Suppressor macrophage (primary cell): ENCODE measurements around the gene NCBP3.
"Not testable (repeated sequence)": the region's sequence is repeated elsewhere in the genome, so short reads cannot be mapped to it uniquely, and the experiment has no call there.

Experiments
- DNase-seq, 4 experiments: peaks; one replicate each; pipeline ENCODE4 v3.0.0-alpha.2; 2020 to 2022

NCBP3 gene

DNA sequence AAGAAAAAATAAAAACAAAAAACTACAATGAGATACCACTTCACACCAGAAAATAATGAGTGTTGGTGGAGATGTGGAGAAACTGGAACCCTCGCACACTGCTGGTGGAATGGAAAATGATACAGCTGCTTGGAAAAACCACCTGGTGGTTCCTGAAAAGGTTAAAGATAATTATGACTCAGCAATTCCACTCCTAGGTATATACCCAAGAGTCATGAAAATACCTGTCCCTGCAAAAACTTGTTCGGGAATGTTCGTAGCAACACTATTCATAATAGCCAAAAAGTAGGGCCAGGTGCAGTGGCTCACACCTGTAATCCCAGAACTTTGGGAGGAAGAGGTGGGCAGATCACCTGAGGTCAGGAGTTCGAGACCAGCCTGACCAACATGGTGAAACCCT lies 36.9 kb downstream of the NCBP3 start:
- DNase-seq = no peak

DNA sequence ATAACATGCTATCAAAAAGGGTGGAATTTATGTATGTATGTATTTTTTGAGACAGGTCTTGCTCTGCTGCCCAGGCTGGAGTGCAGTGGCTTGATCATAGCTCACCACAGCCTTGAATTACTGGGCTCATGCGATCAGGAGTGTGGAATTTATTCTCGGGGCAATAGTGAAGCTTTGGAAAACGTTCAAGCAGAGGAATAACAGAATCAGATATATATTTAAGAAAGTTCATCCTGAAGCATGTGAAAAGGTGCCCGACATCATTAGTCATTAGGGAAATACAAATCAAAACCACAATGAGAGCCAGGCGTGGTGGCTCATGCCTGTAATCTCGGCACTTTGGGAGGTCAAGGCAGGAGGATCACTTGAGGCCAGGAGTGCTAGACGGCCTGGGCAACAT lies 37.3 kb downstream of the NCBP3 start:
- DNase-seq = no peak

DNA sequence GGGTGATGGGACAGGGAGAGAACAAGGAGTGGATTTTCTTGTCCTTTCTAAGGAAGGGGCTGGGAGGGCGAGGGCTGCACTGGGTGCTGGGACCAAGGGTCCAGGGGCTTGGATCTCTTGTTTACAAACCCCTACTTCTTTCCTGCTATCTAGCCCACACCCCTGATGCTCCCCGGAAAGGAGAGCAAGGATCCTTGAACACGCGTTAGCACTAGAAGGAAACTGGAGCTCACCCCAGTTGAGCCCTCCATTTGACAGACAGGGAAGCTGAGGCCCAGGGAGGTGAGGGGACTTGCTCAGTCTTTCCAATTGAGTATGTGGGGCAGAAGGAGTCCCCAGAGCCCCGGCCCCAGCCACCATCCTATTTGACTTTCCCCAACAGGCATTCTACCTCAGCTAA lies 40.5 kb downstream of the NCBP3 start:
- DNase-seq = no peak

DNA sequence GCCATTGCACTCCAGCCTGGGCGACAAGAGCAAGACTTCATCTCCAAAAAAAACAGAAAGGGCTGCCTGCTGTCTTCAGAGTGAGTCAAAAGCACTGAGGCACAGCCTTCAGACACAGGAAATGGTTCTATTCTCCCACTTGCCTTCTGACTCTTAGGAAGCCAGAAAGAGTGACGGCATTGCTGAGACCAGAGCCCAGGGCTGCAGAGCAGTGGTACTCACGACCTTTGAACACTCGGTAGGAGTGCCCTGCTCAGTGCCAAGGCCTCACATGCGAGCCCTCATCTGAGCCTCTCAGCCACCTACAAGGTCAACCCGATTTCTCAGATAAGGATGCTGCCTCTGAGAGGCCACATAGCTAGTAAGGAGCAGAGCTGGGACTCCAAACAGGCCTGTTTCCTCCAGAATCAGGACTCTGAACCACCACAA lies 41.5 kb downstream of the NCBP3 start:
- peak; percentile 75 to 89 (median 83) for DNase-seq

DNA sequence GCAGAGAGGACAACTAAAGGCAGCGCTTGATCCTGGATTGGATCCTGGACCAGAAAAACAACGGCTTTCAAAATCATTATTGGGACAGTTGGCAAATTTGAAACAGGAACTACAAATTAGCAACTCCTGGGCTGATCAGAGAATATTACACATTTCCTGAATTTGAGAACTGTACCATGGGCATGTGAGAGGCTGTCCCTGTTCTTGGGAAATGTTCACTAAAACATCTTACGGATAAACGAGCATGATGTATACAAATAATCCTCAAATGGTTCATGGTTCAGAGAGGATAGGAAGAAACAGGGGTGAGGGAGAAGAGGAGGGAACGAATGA lies 42.8 kb downstream of the NCBP3 start:
- peak in 3 of 4 experiments; percentile 67 to 90 (median 89) for DNase-seq

DNA sequence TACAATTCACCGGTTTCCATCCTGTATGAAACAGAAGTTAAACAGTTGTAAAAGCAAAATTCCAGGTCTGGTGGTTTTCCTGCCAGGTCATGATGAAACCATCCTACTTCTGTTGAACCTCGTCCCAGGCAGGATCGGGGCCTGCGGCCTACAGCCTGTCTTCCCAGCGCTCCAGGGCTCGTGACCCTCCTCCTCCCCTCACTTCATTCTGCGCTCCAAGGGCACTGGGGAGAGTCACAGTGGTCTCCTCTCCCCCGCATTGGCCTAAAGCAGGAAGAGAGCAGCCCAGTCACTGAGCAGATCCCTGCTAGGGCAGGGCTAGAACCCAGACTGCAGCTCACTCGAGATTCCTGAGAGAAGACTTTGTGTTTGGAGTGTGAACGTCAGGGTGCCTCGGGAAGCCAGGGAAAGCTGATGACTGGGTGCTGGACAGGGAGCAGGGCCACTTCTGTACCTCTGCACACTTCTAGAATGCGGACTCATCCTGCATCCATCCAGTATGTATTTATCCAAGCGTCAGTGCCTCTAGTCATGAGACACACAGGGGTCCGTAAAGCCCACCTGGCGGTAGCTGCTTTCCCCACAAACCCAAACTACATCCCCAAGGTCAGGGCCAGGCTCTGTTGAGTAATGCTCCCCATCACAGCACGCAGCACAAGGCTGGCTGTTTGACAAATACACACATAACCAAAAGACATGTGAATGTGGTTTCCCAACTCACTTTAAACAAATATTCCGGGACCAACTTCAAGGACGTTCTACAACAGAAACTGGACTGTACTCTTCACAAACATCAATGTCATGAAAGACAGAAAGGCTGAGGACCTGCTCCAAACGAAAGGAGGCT lies 43.4 kb downstream of the NCBP3 start:
- peak; percentile 70 to 85 (median 82) for DNase-seq

DNA sequence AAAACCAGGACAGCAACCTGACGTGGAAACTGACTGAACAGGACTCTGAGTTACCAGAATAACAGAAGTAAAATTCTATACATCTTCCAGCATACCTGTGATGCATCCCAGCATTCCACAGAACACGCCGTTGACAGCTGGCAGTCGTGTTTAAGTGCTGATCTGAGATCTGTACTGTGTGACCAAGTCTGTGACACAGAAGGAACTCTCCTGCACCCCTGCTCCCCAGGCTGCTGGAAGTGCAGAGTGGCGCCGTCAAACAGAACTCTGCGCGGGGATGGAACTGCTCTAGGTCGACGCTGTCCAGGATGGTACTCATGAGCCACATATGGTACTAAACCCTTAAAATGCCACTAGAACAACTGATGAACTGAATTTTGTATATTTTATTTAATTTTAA lies 44.3 kb downstream of the NCBP3 start:
- no peak for DNase-seq

DNA sequence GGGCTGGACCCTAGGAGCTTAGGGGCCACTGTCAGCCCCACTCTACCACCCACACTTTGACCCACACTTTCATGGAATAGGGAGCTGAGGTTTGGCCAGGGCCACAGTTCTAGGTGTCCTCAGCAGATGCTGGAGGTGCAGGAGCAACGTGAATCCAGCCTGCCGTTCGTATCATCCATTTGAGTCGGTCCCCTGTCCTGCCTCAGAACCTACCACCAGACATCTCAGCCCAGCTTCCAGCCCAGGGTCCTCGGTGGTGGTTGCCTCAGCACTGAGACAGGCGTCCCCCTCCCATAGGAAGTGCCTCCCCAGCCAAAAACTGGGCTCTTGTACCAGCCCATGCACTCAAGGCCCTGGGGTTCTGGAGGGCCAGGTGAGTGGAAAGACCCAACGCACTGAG lies 44.7 kb downstream of the NCBP3 start:
- DNase-seq = no peak

DNA sequence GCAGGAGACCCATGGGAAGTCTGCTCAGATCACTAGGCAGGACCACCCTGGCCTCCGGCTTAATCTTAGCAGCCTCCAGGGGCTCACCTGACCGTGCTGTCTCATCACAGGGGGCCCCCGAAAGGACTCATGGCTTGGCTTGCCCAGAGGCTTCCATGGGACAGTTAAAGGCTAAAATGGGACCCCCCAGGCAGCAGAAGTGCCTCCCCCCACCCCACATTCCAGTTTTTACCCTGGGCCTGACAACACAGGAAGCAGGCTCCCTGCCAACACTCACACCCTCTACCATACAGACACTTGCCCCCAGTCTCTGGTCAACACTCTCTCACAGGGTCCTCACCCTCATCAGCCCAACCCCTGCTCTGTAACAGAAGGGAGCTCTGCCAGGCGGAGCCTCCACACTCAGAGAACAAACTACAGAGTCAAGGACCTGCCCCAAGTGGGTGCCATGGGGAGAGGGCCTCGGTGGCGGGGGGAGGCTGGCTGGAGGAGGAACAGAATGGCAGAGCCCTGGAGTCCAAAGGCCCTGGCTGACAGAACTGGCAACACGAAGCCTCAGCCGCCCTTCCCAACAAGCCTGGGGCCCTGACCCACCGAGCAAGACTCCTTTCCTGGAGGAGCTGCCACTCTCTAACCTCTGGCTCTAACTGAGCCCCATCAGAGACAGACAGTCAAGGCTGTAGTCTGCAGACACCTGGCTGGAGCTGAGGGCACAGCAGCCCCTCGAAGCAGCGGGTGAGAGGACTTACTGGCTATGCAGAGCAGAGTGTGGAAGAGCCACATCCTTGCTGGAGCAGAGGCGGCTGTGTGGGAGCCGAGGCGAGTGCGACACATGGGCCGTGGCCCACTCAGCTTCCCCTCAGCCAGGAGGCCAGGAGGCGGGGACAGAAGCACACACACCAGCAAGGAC lies 45.4 kb downstream of the NCBP3 start, which contains the start of gene ITGAE:
Gene ITGAE (minus strand): TSS at position 827 of the 910 bp plus-strand sequence. CDS start 44 bp downstream, at position 783.
- peak; percentile 51 to 85 (median 72) for DNase-seq

DNA sequence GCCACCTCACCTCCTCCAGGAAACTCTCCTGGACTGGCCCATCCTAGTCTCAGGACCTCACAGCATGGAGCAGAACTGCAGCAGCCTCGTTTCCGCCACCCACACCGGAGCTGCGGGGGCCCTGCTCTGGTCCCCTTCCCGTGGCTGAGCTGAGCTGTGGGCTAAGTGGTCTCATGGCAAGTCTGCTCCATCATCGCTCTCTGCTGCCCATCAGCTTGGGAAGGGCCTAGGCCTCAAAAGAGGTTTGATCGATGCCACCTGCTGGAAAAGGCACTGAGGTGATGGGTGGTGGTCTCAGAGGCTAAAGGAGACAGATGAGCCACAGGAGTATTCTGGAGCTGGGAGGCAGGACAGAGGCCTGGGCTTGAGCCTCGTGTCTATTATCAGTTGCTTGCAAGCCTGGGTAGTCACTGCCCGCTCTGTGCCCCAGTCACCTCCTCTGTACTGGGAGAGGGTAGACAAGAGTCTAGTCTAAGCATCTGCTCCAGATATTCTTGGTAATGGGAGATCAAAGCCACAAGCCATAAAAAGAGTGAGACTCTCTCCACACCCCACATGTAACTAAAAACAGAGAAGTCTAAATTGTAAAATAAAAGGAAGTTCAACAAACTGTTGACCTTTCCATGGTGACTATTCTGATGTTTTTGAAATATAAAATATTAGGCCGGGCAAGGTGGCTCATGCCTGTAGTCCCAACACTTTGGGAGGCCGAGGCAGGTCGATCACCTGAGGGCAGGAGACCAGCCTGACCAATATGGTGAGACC lies 46.7 kb downstream of the NCBP3 start:
- DNase-seq = peak in 3 of 4 experiments; percentile 28 to 65 (median 59)

DNA sequence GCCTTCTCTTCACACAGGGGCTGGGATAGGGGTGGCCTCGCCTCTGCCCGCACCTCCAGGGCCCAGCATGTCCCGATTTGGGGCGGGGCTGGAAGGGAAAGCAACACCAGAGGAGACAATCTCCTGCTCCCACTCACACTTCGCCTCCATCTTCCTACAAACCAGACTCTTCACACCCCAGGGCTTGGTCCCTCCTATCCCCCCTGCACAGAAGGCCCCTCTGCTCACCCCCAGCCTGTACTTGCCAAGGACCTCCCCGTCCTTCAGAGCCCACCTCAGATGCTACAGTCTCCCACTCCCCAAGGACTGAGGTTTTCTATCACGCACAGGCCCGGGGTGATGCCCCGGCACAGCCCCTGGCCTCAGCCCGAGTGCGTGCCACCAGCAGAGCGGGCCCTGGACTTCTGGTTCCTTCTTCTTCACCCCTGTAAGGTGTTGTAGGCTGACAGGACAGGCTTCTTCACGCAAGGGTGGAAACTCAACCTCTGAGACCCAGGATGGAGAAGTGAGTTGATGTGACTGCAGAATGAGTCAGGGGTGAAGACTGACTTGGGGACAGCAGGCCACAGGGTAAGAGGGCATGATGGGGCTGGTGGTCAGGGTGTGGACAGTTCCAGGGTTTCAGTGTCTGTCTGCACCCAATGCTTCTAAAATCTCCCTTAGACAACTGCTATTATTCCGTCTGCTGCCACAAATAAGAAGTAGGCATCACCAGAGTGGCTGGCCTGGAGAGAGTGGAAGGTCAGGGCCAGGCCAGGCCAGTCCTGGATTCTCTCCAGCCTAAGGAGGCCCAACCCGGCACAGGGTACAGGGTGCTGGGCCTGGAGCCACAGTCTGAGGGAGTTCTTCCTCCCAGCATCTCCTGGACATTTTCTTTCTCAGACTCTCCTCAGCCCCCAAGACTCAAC lies 47.5 kb downstream of the NCBP3 start:
- peak; percentile 74 to 90 (median 82) for DNase-seq

DNA sequence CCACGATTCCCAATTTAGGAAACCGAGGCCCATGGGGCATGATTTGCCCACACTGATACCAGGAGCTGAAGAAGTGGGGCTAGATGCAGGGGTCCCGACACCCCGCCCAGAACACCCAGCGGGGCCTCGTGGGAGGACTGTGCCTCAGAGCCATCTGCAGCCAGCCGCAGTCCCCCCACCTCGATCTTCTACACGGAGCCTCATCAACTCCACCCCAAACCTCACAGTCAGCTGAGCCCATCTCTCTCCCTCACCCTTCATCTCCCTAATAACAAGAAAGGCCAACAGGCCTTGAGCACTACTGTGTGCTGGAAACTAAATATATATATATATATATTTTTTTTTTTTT lies 49.2 kb downstream of the NCBP3 start:
- DNase-seq = no peak

DNA sequence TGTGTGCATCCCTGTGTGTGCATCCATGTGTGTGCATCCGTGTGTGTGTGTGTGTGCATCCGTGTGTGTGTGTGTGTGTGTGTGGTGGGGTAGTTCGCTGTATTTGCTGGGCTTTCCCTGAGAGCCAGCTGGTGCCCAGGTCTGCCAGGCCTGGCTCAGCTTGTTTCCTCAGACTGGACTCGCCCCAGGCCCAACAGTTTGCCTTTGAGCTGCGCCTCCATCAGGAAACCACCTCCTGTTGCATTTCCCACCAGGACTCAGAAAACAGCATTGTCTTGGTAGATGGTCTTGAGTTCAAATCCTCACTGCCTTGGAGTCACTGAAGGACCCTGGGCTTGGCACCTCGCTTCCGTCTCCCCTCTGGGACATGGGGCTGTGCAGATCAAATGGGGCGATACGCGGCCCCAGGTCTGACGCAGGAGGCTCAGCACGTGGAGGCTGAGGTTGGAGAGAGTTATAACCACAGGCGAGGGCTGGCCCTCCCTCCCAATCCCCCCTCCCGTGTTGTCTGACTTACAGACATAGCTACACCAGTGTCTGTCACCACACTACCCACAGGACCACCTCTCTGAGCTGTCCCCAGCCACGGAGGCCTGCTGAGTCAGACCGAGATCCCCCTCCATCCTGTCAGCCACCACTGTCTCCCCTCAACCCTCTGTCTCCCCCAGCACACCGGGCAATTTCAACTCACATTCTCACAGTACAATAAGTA lies 49.8 kb downstream of the NCBP3 start:
- no peak for DNase-seq

DNA sequence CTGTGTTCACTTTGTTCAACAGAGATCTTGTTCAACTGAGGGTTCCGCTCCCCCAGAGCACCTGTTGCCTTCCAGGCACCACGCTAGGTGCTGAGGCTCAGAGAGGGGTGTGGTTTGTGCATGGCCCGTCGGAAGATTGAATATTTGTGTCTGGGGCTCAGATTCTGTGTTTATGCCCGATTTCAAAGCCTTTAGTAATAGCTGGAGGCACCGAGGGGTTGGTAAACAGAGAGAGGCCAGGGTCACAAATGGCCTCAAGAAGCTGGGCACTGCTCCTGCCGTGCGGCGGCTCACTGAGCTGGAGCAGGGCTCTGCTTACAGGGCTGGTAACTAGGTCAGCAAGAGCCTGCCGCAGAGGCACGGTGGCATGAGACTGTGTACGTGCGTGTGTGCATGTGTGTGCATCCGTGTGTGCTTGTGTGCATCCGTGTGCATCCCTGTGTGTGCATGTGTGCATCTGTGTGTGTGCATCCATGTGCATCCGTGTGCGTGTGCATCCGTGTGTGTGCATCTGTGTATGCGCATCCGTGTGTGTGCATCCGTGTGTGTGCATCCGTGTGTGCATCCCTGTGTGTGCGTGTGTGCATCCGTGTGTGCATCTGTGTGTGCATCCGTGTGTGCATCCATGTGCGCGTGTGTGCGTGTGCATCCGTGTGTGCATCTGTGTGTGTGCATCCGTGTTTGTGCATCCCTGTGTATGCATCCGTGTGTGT lies 50.5 kb downstream of the NCBP3 start:
- DNase-seq = no peak

DNA sequence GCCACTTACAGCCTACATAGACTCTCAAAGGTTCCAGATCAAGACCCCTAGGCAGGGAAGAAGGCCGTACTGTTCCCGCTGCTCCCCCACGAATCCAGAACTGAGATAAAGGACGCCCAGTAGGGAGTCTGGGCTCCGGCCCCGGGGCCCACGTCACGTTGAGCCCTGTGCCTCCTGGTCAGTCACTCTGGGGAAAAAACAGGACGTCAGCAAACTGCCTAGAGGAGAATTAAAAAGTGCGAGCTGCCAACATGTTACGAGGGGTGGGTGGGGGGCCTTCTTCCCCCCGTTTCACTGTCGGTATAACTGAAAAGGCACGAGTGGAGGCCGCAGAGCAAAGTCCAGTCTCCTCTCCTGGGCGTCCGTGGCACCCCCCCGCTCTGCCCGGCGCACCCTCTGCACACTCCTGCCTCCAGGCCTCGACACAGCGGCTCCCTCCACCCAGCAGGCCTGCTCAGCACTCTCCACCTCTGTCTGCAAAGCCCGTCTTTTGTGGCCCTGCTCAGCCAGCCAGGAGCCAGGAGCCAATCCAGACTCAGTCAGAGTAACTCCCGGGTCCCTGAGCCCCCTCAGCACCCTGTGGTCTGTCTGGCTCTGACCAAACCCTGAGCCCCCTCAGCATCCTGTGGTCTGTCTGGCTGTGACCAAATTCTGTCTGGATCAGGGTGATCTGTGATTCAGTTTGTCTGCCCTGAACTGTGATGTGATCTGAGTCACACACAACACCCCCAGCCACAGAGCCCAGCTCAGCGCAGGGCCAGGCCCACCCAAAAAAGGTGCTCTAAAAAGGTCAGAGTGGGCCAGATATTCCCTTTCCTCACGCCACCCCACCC lies 51.3 kb downstream of the NCBP3 start:
- no peak for DNase-seq

DNA sequence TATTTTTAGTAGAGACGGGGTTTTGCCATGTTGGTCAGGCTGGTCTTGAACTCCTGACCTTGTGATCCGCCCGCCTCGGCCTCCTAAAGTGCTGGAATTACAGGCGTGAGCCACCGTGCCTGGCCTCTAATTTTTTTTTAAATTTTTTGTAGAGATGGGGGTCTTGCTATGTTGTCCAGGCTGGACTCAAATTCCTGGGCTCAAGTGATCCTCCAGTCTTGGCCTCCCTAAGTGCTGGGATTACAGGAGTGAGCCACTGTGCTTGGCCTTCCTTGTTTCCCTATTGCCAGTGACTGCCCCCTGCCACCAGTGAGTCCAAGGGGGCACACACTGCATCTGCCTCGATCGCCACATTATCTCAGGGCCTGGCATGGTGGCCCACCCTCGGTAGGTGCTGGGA lies 51.9 kb downstream of the NCBP3 start:
- not testable (repeated sequence) for DNase-seq

DNA sequence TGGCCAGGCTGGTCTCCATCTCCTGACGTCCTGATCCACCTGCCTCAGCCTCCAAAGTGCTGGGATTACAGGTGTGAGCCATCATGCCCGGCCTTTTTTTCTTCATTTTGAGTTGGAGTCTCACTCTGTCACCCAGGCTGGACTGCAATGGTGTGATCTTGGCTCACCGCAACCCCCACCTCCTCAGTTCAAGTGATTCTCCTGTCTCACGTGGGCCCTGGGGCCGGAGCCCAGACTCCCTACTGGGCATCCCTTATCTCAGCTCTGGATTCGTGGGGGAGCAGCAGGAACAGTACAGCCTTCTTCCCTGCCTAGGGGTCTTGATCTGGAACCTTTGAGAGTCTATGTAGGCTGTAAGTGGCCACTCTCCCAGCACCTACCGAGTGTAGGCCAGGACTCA lies 52.8 kb downstream of the NCBP3 start:
- DNase-seq = not testable (repeated sequence)

DNA sequence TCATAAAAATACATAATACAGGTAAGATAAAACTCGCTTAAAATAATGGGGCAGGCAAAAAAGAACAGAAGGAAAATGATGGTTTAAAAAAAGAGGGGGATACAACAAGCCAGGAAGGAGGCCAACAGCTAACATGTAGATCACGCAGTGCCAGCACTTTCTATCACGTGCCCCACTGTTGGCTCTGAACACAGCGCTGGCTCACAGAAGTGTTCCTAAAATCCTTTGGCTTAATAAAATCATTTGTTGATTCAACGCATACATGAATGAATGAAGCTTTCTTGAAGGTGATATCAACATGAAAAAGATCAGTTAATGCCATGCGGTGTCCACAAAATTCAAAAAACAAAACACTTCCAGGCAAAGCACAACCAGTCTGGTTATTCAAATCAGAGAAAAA lies 53.6 kb downstream of the NCBP3 start:
- no peak for DNase-seq

DNA sequence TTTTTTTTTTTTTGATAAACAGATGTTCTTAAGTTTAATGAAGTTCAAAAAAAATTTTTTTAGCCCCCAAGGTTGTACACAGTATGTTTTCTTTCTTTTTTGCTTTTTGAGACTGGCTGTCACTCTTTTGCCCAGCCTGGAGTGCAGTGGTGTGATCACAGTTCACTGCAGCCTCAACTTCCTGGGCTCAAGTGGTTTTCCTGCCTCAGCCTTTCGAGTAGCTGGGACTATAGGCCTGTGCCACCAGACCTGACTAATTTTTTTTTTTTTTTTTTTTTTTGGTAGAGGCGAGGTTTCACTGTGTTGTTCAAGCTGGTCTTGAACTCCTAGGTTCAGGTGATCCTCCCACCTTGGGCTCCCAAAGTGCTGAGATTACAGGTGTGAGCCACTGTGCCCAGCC lies 57.8 kb downstream of the NCBP3 start:
- peak in 3 of 4 experiments; percentile 47 to 53 (median 48) for DNase-seq
